VCaP (cell line): ENCODE measurements around the gene C15orf39.
"Not testable (repeated sequence)": the region's sequence is repeated elsewhere in the genome, so short reads cannot be mapped to it uniquely, and the experiment has no call there.

Experiments
- H3K27ac ChIP-seq: fragments of 450-650 bp; 2 replicates; pipeline ENCODE4 v1.5.1; 2017
- CTCF ChIP-seq: fragments of 450-650 bp; conservative IDR thresholded peaks from 2 replicates; pipeline ENCODE4 v1.5.1; 2017; ENCODE audit warnings: mild to moderate bottlenecking, moderate library complexity

The C15orf39 gene

DNA sequence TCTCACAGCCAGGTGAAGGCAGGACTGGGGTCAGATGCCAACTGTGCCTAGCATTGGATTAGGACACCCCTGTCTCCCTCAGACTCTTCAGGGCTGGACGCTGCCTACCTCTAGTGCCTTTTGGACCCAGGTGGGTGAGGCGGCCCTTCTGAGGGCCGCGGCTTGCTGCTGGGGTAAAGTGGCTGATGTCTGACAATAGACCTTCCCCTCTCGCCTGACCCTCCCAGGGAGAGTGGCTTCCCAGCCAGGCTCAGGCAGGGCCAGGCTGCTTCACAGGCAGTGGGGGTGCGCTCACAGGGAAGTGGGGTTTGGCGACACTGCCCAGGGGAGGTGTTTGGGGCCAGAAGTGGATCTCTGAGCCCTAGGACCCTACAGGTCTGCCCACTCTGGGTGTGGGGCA, 43.3 kb upstream of the C15orf39 start:
- peak overlapping the region; percentile 35 for H3K27ac ChIP-seq
- TF ChIP-seq CTCF = no peak

GRCh38 chr15:75159244-75159643, 42.4 kb upstream of the C15orf39 start:
- no peak for TF ChIP-seq CTCF
- peak overlapping the region; percentile 35 for H3K27ac ChIP-seq

DNA sequence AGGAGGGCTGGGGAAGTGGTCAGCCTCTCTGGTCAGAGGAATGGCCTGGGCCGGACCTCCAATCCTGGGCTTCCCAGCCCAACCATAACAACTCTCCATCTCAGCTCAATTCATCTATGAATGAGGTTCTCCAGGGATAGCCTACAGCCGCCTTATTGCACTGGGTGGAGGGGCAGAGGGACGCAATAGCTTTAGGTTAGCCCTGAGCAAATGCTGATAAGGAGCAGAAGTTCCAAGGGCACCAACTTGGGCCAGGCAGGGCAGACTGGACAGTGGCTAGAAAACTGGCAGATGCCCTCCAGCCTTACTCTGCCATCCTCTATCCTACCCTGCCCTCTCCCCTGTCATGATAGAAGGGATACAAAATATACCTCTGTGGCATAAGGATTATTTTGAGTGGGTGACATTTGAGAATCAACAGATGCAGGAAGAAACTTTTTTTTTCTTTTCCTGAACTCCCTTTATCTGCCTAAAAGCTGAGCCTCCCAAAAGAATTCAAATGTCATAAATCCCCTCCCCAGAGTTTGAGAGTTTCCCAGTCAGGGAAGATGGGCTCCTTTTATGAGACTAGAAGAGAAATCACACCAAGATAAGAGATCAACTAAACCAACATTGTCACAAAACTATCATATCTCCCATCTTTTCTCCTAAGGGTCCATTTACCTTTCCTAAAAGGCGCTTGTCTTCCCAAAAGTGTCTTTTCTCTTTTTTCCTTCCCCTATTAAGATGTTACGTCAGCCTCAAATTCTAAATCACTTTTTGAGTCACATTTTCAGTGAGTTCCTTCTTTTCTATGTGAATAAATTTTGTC, 40.4 kb upstream of the C15orf39 start:
- H3K27ac ChIP-seq = no peak overlapping the region

GRCh38 chr15:75161917-75162414, 39.7 kb upstream of the C15orf39 start:
- no peak for TF ChIP-seq CTCF
- H3K27ac ChIP-seq = no peak overlapping the region

More for the DNA sequence above, 40.4 kb upstream of the C15orf39 start:
- no peak for TF ChIP-seq CTCF

GRCh38 chr15:75163150-75163564, 38.5 kb upstream of the C15orf39 start:
- no peak for TF ChIP-seq CTCF
- no peak overlapping the region for H3K27ac ChIP-seq

- no peak for TF ChIP-seq CTCF
- no peak overlapping the region for H3K27ac ChIP-seq
Measured at GRCh38 chr15:75164625-75165350, 36.9 kb upstream of the C15orf39 start.

DNA sequence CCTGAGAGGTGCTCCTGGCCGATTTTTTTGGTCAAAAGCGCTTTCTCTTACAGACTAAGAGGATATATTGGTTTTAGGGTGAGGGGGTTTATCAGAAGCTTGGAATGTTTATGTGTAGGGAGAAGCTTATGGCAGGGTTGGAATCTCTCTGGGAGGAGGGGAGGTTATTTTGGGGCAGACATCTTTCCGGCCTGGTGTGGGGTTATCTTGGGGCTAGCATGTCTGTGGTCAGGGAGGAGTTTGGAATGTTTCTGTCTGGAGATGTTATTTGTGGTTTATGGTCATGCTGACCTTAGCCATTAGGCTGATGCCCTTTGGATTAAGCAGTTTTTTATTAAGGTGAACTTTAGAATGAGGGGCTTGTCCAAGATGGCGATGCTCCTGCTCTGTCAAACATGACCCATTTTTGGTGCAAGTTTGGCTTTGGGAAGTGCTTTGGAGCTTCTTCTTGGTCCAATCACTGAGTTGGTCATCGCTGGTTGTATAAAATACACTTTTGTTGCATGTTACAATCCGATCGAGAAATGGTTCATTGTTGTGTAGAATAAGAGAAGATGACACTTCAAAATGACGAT, 35.1 kb upstream of the C15orf39 start:
- H3K27ac ChIP-seq = not testable (repeated sequence)
